HG03175 (cell line): ENCODE results near the gene TKT.

Experiments
- ATAC-seq: cut with Tn5 transposase; IDR thresholded peaks from one replicate; pipeline ENCODE4 v1.9.1; 2021; ENCODE audit warnings: mild to moderate bottlenecking, moderate library complexity; ENCODE audit not compliant: unreplicated experiment

TKT gene

DNA sequence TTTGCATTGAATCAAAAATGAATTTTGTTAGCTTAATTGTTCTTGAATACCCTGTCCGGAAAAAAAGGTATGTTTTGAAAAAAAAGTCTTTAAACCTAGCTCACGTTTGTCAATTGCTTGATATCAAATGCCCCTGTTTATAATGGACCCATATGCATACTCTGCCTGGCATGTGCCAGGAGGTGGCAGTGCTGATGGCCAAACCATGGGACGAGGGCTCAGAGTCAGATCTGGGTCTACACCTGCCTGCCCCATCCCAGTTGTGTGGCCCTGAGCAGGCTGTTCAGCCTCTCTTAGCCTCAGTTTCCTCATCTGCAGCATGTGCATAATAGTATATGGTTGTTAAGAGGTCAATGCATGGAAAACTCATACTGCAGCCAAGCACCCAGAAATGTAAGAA, 56.0 kb downstream of the TKT start:
- ATAC-seq = no peak

GRCh38 chr3:53198996-53199395, 56.8 kb downstream of the TKT start:
- ATAC-seq = no peak

DNA sequence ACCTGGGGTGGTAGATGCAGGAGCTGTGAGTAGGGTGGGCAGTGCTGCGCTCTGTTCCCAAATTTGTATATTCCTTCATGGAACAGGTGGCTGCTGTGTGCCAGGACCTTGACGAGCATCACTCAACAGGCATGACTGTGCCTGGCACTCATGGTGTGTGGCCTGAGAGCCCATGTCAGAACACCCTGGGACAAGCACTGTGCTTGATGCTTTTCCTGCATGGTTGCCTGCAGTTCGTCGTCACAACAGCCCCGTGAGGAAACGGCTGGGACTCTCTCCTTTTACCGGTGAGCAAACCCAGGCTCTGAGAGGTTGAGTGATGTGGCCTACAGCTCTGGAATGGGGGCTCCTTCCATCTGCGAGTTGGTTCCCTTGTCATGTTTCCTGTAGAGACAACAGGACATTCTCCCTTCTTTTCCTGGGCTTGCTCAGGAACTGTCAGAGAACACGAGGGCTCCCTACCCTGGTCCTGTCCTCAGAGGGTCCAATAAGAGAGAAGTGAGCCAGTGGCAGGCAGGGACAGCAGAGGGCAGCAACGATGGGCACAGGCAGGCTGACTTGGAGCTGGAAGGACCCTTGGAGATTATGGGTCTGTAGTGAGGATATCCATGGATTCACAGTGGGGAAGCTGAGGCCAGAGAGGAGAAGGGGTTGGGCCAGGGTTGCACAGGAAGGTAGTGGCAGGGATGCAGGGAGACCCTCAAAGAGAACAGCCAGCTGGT, 57.4 kb downstream of the TKT start:
- ATAC-seq = no peak

- ATAC-seq = no peak
These were observed 59.0 kb downstream of the TKT start for GRCh38 chr3:53196575-53197407.

- ATAC-seq = no peak
These were observed 59.9 kb downstream of the TKT start for GRCh38 chr3:53195602-53196574.

DNA sequence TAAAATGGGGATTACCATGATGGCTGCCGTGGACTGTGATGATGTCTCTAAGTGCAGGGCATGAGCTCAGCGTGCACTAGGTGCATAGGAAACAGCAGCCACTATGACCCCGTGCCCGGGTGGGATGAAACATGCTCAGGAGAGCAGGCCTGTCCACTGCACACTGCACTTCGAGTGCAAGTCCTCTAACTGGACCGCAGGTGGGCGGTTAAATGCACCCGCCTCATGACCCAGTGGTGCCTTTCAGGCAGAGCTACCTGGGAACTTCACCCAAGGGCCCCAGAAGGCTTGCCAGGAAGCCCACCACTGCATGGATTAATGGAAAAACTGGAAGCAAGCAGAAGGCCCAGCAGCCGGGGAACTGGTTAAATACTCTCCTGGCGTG, 60.8 kb downstream of the TKT start:
- ATAC-seq = no peak

DNA sequence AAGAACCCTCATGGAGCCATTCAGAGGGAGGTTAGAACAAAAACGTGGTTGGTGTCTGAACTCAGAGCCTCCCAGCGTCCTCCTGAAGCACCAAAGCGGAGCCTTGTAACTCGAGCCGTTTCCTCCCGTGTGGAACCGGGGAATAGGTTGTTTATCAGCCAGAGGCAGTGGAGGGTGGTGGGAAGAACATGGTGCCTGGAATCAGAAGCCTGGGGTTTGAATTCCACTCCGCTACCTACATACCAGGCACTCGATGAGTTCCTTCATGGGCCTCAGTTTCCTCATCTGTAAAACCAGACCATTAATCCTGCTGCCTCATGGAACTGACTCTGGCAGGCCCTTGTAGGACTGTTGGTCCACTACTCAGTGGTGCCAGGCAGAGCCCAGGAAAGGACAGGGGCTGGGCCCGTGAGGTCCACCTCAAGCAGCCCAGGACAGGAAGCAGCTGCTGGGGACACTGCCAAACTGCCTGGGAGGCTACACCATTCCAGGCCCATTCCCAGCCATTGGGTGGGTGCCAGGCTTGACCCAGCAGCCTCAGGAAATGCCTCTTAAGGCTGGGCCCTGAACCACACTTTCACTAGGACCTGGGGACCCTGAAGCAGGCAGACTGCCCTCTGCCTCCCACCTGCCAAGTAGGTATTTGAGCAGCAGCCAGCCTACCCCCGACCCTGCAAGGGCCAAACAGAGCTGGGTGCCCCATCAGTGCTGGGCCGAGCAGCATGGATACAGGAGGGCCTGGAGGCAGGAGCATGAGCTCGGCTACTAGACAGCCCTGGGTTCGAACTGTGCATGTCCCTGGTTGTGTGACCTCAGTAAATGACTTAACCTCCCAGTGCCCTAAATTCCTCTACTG, 61.4 kb downstream of the TKT start:
- ATAC-seq = no peak

- no peak for ATAC-seq
These were observed 62.2 kb downstream of the TKT start for GRCh38 chr3:53193466-53194209.

DNA sequence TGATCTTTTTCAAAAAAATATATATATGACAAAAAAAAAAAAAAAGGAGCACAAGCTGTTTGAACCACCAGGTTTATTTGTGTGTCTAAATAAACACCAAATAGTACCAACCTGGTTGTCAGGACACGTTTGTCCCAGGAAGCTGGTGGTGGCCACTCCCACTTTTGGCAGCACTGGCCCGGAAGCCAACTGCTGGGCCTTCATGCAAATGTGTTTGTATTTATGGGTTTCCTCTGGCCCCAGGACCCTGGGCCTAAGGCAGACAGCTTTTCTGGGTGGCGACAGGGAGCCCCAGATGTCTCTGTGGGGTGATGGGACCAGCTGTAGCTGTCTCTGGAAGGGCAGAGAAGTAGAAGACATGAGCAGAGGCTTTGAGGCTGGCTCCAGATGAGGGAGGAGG, 63.2 kb downstream of the TKT start:
- peak; percentile 44 for ATAC-seq

GRCh38 chr3:53191836-53192480, 63.9 kb downstream of the TKT start:
- ATAC-seq = no peak

DNA sequence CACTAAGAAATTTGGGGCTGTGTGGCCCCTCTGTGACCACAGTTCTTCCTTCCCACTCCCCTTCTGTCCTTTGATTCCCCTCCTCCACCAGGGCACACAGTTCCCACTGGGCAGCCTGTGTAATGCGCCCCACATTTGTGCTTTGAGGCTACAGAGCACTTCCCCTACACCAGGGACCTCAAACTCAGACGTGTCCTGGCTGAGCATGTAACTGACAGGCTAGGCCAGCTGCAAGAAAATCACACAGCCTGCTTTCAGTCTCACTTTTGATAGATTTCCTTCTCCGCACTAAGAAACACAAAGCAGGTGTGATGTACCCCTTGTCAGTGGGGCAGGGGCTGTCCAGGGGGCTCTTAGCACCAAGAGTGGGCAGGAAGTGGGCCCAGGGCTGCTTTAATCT, 65.2 kb downstream of the TKT start:
- no peak for ATAC-seq

GRCh38 chr3:53189276-53189675, 66.5 kb downstream of the TKT start:
- no peak for ATAC-seq

- no peak for ATAC-seq
These were observed 67.1 kb downstream of the TKT start for GRCh38 chr3:53188720-53189119.

DNA sequence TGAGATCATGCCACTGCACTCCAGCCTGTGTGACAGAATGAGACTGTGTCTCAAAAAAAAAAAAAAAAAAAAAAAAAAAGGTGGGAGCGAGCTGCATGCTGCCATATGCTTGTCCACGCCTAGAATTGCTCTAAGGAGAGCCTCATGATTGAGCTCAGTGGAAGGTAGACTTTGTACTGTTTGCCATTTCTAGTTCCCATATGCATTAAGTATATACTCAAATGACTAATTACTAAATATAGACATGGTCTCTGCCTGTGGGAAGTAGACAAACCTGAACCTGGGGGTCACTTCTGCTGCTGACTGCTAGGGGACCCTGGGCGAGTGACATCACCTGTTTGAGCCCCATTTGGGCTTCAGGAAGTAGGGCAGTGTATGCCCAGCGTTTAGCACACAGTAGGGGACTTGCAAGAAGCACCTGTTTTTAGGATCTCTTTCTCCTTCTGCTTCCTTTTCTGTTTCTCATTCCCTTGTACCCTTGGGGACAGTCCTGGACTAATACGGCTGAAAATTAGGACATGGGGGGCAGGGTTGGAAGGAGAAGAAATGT, 67.6 kb downstream of the TKT start:
- no peak for ATAC-seq

- no peak for ATAC-seq
These were observed 68.4 kb downstream of the TKT start for GRCh38 chr3:53187430-53187829.

- ATAC-seq = no peak
These were observed 69.1 kb downstream of the TKT start for GRCh38 chr3:53186726-53187125.

DNA sequence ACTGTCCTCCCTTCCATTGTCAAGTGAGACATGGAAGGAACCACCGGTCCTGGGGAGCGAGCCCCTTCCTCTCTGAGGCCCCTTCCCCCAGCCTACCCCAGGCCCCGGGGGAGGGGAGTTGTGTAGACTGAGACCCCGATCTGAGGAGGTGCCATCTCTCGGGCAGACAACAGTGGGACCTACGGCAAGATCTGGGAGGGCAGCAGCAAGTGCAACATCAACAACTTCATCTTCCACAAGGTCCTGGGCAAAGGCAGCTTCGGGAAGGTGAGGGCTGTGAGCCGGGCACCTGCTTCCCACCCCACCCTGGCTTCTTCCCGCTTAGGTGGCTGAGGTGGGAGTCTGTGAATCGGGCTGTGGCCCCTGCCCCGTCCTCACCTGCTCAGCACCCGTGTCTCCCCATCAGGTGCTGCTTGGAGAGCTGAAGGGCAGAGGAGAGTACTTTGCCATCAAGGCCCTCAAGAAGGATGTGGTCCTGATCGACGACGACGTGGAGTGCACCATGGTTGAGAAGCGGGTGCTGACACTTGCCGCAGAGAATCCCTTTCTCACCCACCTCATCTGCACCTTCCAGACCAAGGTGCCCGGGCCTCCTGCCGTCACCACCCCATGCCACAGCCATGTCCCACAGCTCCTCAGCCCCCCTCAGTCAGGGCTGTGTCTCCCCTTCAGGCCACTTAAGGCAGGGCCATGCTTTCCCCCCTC, 69.9 kb downstream of the TKT start:
- no peak for ATAC-seq

- no peak for ATAC-seq
These were observed 71.1 kb downstream of the TKT start for GRCh38 chr3:53184701-53185100.
